H1 (cell line): ENCODE measurements around the gene HSDL2. TPM values are rescaled to one million over a fixed set of nuclear protein-coding genes. Genes with fewer than 3 reads are reported as not detected.

Experiments
- CTCF ChIA-PET: fragments of 300-600 bp; sonication (Branson Sonifier 250); formaldehyde crosslinking; loops from one replicate; lab custom pipeline; 2021; ENCODE audit not compliant: partially characterized antibody; lab: Charles Lee
- POLR2A ChIA-PET: fragments of 300-600 bp; sonication (Branson Sonifier 250); formaldehyde crosslinking; loops from one replicate; lab custom pipeline; 2021; ENCODE audit warnings: inconsistent platforms; ENCODE audit not compliant: partially characterized antibody; lab: Charles Lee
- DNase-seq, 2 experiments: peaks; one replicate each; pipeline versions ENCODE4 v3.0.0 to v3.0.0-alpha.2; 2010 to 2022; ENCODE audit warnings: low spot score in 2 of 2, low read depth in 1 of 2, mixed read lengths in 1 of 2
- FAIRE-seq: peaks from 2 replicates; lab custom pipeline; 2011; peaks lifted over from hg19 to GRCh38; lab: Jason Lieb, UNC
- H2AFZ ChIP-seq: 2 replicates; pipeline ENCODE4 v1.8.1; 2012; ENCODE audit warnings: low read length, inconsistent platforms
- H2AK5ac ChIP-seq: 2 replicates; pipeline ENCODE4 v1.6.1; 2013; ENCODE audit warnings: low read depth, low read length
- H2BK120ac ChIP-seq: replicated peaks from 2 replicates; pipeline ENCODE3; 2013; ENCODE audit warnings: low read depth, low read length, inconsistent platforms
- H2BK12ac ChIP-seq: 2 replicates; pipeline ENCODE4 v1.6.1; 2013; ENCODE audit warnings: low read depth, low read length
- H2BK15ac ChIP-seq: 2 replicates; pipeline ENCODE4 v1.6.1; 2013; ENCODE audit warnings: low read length
- H2BK20ac ChIP-seq: 2 replicates; pipeline ENCODE4 v1.6.1; 2013; ENCODE audit warnings: low read length
- H2BK5ac ChIP-seq: 2 replicates; pipeline ENCODE4 v1.6.1; 2013; ENCODE audit warnings: low read depth, low read length
- H3K14ac ChIP-seq: 2 replicates; pipeline ENCODE4 v1.6.1; 2013; ENCODE audit warnings: inconsistent platforms; ENCODE audit not compliant: insufficient read length
- H3K18ac ChIP-seq: 2 replicates; pipeline ENCODE4 v1.6.1; 2013; ENCODE audit warnings: low read length; ENCODE audit errors: extremely low read depth
- H3K23ac ChIP-seq: 2 replicates; pipeline ENCODE4 v1.6.1; 2013; ENCODE audit warnings: inconsistent platforms; ENCODE audit not compliant: insufficient read length
- H3K23me2 ChIP-seq: 2 replicates; pipeline ENCODE4 v1.6.1; 2013; ENCODE audit warnings: low read depth, low read length
- H3K27ac ChIP-seq: 2 replicates; pipeline ENCODE4 v1.6.1; 2011; ENCODE audit warnings: low read depth, low read length, inconsistent platforms
- H3K27me3 ChIP-seq, 4 experiments: replicated peaks in 1 of 4; 1 replicate in 1 of 4; 2 replicates in 3 of 4; pipeline versions ENCODE4 v1.6.1 to v1.8.1; 2011 to 2013; ENCODE audit warnings: low read length in 3 of 4, mild to moderate bottlenecking in 3 of 4, inconsistent platforms in 2 of 4, mixed read lengths in 2 of 4, moderate library complexity in 1 of 4; ENCODE audit not compliant: control insufficient read depth in 3 of 4, insufficient read depth in 3 of 4; ENCODE audit errors: extremely low read depth in 1 of 4
- H3K36me3 ChIP-seq, 4 experiments: 2 replicates each; pipeline versions ENCODE4 v1.6.1 to v1.8.1; 2011 to 2013; ENCODE audit warnings: mild to moderate bottlenecking in 4 of 4, low read length in 3 of 4, moderate library complexity in 2 of 4, control low read depth in 1 of 4, inconsistent platforms in 1 of 4; ENCODE audit not compliant: insufficient read depth in 4 of 4, control insufficient read depth in 2 of 4
- H3K4ac ChIP-seq: replicated peaks from 2 replicates; pipeline ENCODE3; 2013; ENCODE audit warnings: low read length, low read depth, mixed read lengths, inconsistent platforms; ENCODE audit not compliant: insufficient read length
- H3K4me1 ChIP-seq, 4 experiments: replicated peaks in 1 of 4; 1 replicate in 1 of 4; 2 replicates in 3 of 4; pipeline versions ENCODE4 v1.6.1 to v1.8.1; 2011 to 2013; ENCODE audit warnings: low read length in 3 of 4, inconsistent platforms in 2 of 4, mixed read lengths in 1 of 4; ENCODE audit not compliant: insufficient read depth in 4 of 4, control insufficient read depth in 3 of 4
- H3K4me2 ChIP-seq, 2 experiments: 2 replicates each; pipeline versions ENCODE4 v1.6.1 to v1.8.1; 2011 to 2013; ENCODE audit warnings: low read depth in 2 of 2, low read length in 2 of 2, control low read depth in 1 of 2, inconsistent platforms in 1 of 2, mild to moderate bottlenecking in 1 of 2; ENCODE audit not compliant: insufficient read depth in 1 of 2
- H3K4me3 ChIP-seq, 4 experiments: fragments of 200-600, 300-600 bp in 1 of 4; sonication (generic), shearing (Covaris generic), sonication (Bioruptor Twin) in 1 of 4; 2 replicates each; pipeline versions ENCODE4 v1.5.1 to v1.8.1; 2011 to 2016; ENCODE audit warnings: low read length in 4 of 4, low read depth in 3 of 4, control low read depth in 2 of 4, inconsistent platforms in 2 of 4, mild to moderate bottlenecking in 2 of 4, mixed read lengths in 1 of 4, moderate library complexity in 1 of 4; ENCODE audit not compliant: insufficient read depth in 2 of 4; ENCODE audit errors: extremely low read depth in 1 of 4
- H3K56ac ChIP-seq: replicated peaks from 2 replicates; pipeline ENCODE3; 2013; ENCODE audit warnings: low read depth, mild to moderate bottlenecking, mixed read lengths, low read length, inconsistent platforms; ENCODE audit not compliant: insufficient read length
- H3K79me1 ChIP-seq: 2 replicates; pipeline ENCODE4 v1.6.1; 2013; ENCODE audit warnings: low read depth, low read length, control low read depth
- H3K79me2 ChIP-seq, 2 experiments: 2 replicates each; pipeline versions ENCODE4 v1.6.1 to v1.8.1; 2012 to 2013; ENCODE audit warnings: low read length in 2 of 2, mild to moderate bottlenecking in 2 of 2, inconsistent platforms in 1 of 2; ENCODE audit not compliant: insufficient read depth in 2 of 2, control insufficient read depth in 1 of 2
- H3K9ac ChIP-seq, 4 experiments: replicated peaks in 1 of 4; 1 replicate in 1 of 4; 2 replicates in 3 of 4; pipeline versions ENCODE4 v1.6.1 to v1.8.1; 2011 to 2013; ENCODE audit warnings: low read depth in 3 of 4, low read length in 3 of 4, control low read depth in 2 of 4, mild to moderate bottlenecking in 2 of 4, moderate library complexity in 2 of 4, inconsistent platforms in 1 of 4; ENCODE audit errors: extremely low read depth in 1 of 4
- H3K9me3 ChIP-seq, 2 experiments: 2 replicates each; pipeline versions ENCODE4 v1.6.1 to v1.8.1; 2012 to 2013; ENCODE audit warnings: mild to moderate bottlenecking in 2 of 2, moderate library complexity in 2 of 2, control low read depth in 1 of 2, inconsistent platforms in 1 of 2, low read depth in 1 of 2, low read length in 1 of 2, mixed read lengths in 1 of 2; ENCODE audit not compliant: insufficient read depth in 2 of 2
- H4K20me1 ChIP-seq, 2 experiments: replicated peaks in 1 of 2; 2 replicates each; pipeline versions ENCODE3 to v1.8.1; 2011 to 2013; ENCODE audit warnings: inconsistent platforms in 2 of 2, low read length in 2 of 2, mild to moderate bottlenecking in 1 of 2; ENCODE audit not compliant: insufficient read depth in 2 of 2, control insufficient read depth in 1 of 2
- H4K5ac ChIP-seq: 2 replicates; pipeline ENCODE4 v1.6.1; 2013; ENCODE audit warnings: low read length, low read depth, mixed read lengths, inconsistent platforms; ENCODE audit not compliant: insufficient read length
- H4K8ac ChIP-seq: 2 replicates; pipeline ENCODE4 v1.8.0; 2013; ENCODE audit warnings: mild to moderate bottlenecking, moderate library complexity, low read length, inconsistent platforms; ENCODE audit not compliant: insufficient read depth; ENCODE audit errors: extremely low read depth
- H4K91ac ChIP-seq: replicated peaks from 2 replicates; pipeline ENCODE3; 2013; ENCODE audit warnings: low read length, mixed read lengths, inconsistent platforms; ENCODE audit not compliant: insufficient read length
- CEBPB ChIP-seq: IDR thresholded peaks from 2 replicates; pipeline ENCODE4 v1.6.1; 2012; ENCODE audit warnings: low read depth, low read length
- CREB1 ChIP-seq: IDR thresholded peaks from 2 replicates; pipeline ENCODE4 v1.6.1; 2012; ENCODE audit warnings: inconsistent platforms
- HDAC2 ChIP-seq, 2 experiments: fragments of 300-600 bp in 1 of 2; sonication (generic) in 1 of 2; IDR thresholded peaks; 2 replicates each; pipeline ENCODE4 v1.6.1; 2011 to 2012; ENCODE audit warnings: low read depth in 2 of 2, low read length in 2 of 2, mild to moderate bottlenecking in 2 of 2, moderate library complexity in 2 of 2, borderline replicate concordance in 1 of 2, inconsistent platforms in 1 of 2
- NANOG ChIP-seq: IDR thresholded peaks from 2 replicates; pipeline ENCODE4 v1.6.1; 2011; ENCODE audit warnings: low read length, low read depth, mild to moderate bottlenecking, inconsistent platforms; ENCODE audit not compliant: insufficient read depth, poor library complexity, severe bottlenecking
- POLR2AphosphoS5 ChIP-seq: IDR thresholded peaks from 2 replicates; pipeline ENCODE4 v1.6.1; 2011; ENCODE audit warnings: low read depth, low read length
- POU5F1 ChIP-seq: IDR thresholded peaks from 2 replicates; pipeline ENCODE4 v1.6.1; 2011; ENCODE audit warnings: low read depth, mild to moderate bottlenecking, low read length, moderate library complexity
- RNF2 ChIP-seq: fragments of 200-900, 300-1000 bp; sonication (generic); IDR thresholded peaks from 2 replicates; pipeline ENCODE4 v1.7.1; 2016; ENCODE audit warnings: borderline replicate concordance, low read depth, mild to moderate bottlenecking, antibody characterized with exemption, low read length; ENCODE audit not compliant: poor library complexity, severe bottlenecking; ENCODE audit errors: missing control alignments
- SAP30 ChIP-seq: fragments of 300-600 bp; sonication (generic); IDR thresholded peaks from 2 replicates; pipeline ENCODE4 v1.7.1; 2012; ENCODE audit warnings: low read length, moderate library complexity, mild to moderate bottlenecking, inconsistent platforms; ENCODE audit not compliant: insufficient read depth, insufficient replicate concordance
- SP1 ChIP-seq: IDR thresholded peaks from 2 replicates; pipeline ENCODE4 v1.6.1; 2011; ENCODE audit warnings: low read depth, low read length
- SUZ12 ChIP-seq: fragments of 200-600 bp; sonication (generic); IDR thresholded peaks from 2 replicates; pipeline ENCODE4 v1.6.1; 2012; ENCODE audit warnings: mild to moderate bottlenecking, inconsistent platforms, low read length, moderate library complexity, mixed read lengths
- TAF1 ChIP-seq: IDR thresholded peaks from 2 replicates; pipeline ENCODE4 v1.6.1; 2011; ENCODE audit warnings: mild to moderate bottlenecking, low read depth, low read length
- ZNF274 ChIP-seq: IDR thresholded peaks from 2 replicates; pipeline ENCODE4 v1.7.0; 2012; ENCODE audit warnings: low read length, borderline replicate concordance; ENCODE audit errors: extremely low read depth
- polyA plus RNA-seq, 7 experiments: library from polyadenylated mRNA; depleted of rRNA in 3 of 7; stranded (reverse) in 5 of 7; unstranded in 2 of 7; fragments of >200 nt in 5 of 7; fragments of 200-250 nt in 2 of 7; gene quantifications; 1 replicate in 5 of 7; 2 replicates in 1 of 7; 4 replicates in 1 of 7; pipeline versions ENCODE4 v1.2.1 to v1.2.3, GENCODE V29; 2011 to 2013; ENCODE audit warnings: missing spikeins in 2 of 7, mixed read lengths in 2 of 7
- total RNA-seq: library from RNA; stranded (reverse); fragmentation: NEBNext Ultra II Directional; extraction: Animal tissue kit (Norgen Biotek cat#: 25700); gene quantifications from 2 replicates; pipeline ENCODE4 v1.2.1, GENCODE V29; 2021

HSDL2 gene
- total and polyA plus RNA-seq, 2 of the 8 experiments (the other 6 are each of a cell fraction or from before 2014, with no cell fraction given) = 6.6 to 15.4 TPM

DNA sequence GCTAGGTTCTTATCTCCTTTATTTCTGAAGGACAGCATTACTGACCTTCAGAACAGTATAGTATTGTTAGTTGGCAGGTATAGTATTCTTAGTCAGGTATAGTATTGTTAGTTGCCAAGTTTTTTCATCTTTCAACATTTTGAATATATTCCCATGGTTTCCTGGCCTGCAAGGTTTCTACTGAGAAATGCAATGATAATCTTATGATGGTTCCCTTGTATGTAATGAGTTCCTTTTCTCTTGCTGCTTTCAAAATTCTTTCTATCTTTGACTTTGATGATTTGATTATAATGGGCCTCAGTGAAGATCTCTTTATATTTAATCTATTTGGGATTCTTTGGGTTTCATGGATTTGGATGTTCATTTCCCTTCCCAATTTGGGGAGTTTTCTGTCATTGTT, 12.4 kb upstream of the HSDL2 start:
- H3K79me2 ChIP-seq = no peaks in the 10 kb centered on the region
- no peak overlapping the region for H2BK120ac ChIP-seq
- no peaks in the 10 kb centered on the region for H3K23me2 ChIP-seq
- no peak overlapping the region for H3K14ac ChIP-seq
- H2AK5ac ChIP-seq = no peak overlapping the region
- no peak overlapping the region for H4K8ac ChIP-seq
- no peak overlapping the region for H2BK12ac ChIP-seq
- no peak overlapping the region for H3K23ac ChIP-seq
- peaks cover 10 to 14% of the 10 kb centered on the region in 2 experiments; a peak in 3 of 4 replicates for H3K9me3 ChIP-seq
- H3K79me1 ChIP-seq = no peaks in the 10 kb centered on the region
- FAIRE-seq (no peak), DNase-seq (no peak)
- 0 out of 8 replicates have a peak, but pooled peaks cover 0 to 3% (median 0%) of the 10 kb centered on the region in 4 experiments for H3K36me3 ChIP-seq
- H3K4me1 ChIP-seq = no peaks in the 10 kb centered on the region
- POLR2A ChIA-PET = interaction anchor here (0.6 to 1.4 kb wide), 3 partner anchors 12 to 571 kb away, joined by 3 to 15 read pairs (median 3); partner anchors contain the start of gene HSDL2
- no peak overlapping the region for H3K56ac ChIP-seq
- H2AFZ ChIP-seq = no peak overlapping the region
- TF ChIP-seq POU5F1 (no peak), HDAC2 (IDR thresholded peaks at IDR 0.05; ENCODE audit: borderline replicate concordance in 1 of 2, low read depth in 2 of 2, low read length in 2 of 2) (no peak), CEBPB (no peak), SP1 (no peak), SAP30 (no peak), RNF2 (no peak), TAF1 (no peak), POLR2AphosphoS5 (no peak), NANOG (no peak), ZNF274 (no peak), SUZ12 (no peak), CREB1 (no peak)
- no peak overlapping the region for H2BK5ac ChIP-seq
- no peak overlapping the region for H4K5ac ChIP-seq
- H3K27me3 ChIP-seq = no peaks in the 10 kb centered on the region
- no peak overlapping the region for H3K18ac ChIP-seq
- CTCF ChIA-PET = interaction anchor here (0.6 to 2.6 kb wide), 25 partner anchors 10 to 450 kb away, joined by 3 to 16 read pairs (median 4); partner anchors contain the start of gene HSDL2
- H4K91ac ChIP-seq = no peak overlapping the region
- no peak overlapping the region for H3K4ac ChIP-seq
- no peak overlapping the region for H3K27ac ChIP-seq
- H2BK15ac ChIP-seq = no peak overlapping the region
- H3K9ac ChIP-seq = no peak overlapping the region
- no peak overlapping the region for H2BK20ac ChIP-seq
- no peak overlapping the region for H3K4me3 ChIP-seq
- no peaks in the 10 kb centered on the region for H4K20me1 ChIP-seq
- H3K4me2 ChIP-seq = no peak overlapping the region
